ENCODE results near the gene MAGI3.

Gene MAGI3

DNA sequence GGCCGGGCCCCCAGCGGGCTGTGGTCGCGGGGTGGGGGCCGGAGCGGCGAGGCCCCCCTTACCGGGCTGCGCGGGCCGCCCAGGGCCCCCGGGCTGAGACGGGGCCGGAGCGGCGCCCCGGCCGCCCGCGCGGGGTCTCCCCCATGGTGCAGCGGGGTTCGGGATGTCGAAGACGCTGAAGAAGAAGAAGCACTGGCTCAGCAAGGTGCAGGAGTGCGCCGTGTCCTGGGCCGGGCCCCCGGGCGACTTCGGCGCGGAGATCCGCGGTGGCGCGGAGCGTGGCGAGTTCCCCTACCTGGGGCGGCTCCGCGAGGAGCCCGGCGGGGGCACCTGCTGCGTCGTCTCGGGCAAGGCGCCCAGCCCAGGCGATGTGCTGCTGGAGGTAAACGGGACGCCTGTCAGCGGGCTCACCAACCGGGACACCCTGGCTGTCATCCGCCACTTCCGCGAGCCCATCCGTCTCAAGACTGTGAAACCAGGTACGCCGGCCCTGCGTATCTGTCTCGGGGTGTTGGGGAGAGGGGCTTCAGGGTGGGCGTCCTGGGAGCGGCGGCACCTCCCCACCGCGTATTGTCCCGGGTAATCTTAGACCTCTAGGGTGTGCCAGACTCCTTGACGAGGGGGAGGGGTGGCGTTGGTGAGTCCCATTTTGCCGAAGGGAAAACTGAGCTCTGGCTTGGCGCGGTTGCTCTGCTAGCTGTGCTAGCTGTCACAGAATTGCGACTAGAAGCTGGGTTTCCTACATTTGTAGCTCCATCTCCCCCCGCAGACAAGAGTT, 745 bp downstream of the MAGI3 start:
- peak overlapping the region; percentile 93 for H3K27ac ChIP-seq (ENCODE audit: extremely low read depth, low read depth, low read length)
- no peaks in the 10 kb centered on the region for H3K9me3 ChIP-seq (ENCODE audit: control insufficient read depth, insufficient read depth, low read depth, low read length)
- peak overlapping the region; percentile 97 for H3K4me3 ChIP-seq (ENCODE audit: low read depth, low read length)
- H3K36me3 ChIP-seq (ENCODE audit: control insufficient read depth in 2 of 2, insufficient read depth in 1 of 2, low read length in 2 of 2), result no peaks in the 10 kb centered on the region
- ChIA-PET POLR2A (interaction anchor here (0.6 to 1.9 kb wide), 11 partner anchors 8 to 421 kb away, joined by 3 to 10 read pairs (median 3); partner anchors contain the start of gene RSBN1), CTCF (interaction anchor here (0.7 to 2.7 kb wide), 4 partner anchors 43 to 1140 kb away, joined by 3 to 16 read pairs (median 3); no protein-coding TSS in a partner anchor)
- H3K4me1 ChIP-seq (ENCODE audit: control insufficient read depth, insufficient read depth, low read length), result peaks cover 17% of the 10 kb centered on the region
- TF ChIP-seq ZNF624 (tag by site-specific recombination; IDR thresholded peaks at IDR 0.05) (no peak), ZNF521 (tag by site-specific recombination; IDR thresholded peaks at IDR 0.05) (no peak), ZNF416 (tag by site-specific recombination; IDR thresholded peaks at IDR 0.05) (no peak), HOXC10 (CRISPR knock-in tag; IDR thresholded peaks at IDR 0.05) (no peak), ZNF311 (tag by site-specific recombination; IDR thresholded peaks at IDR 0.05; ENCODE audit: borderline replicate concordance) (no peak), ZBTB48 (tag by site-specific recombination; IDR thresholded peaks at IDR 0.05) (no peak), ZNF391 (tag by site-specific recombination; IDR thresholded peaks at IDR 0.05; ENCODE audit: borderline replicate concordance, low read depth) (peak; percentile 54; the same call in 1 of the 2 replicates), ZFP69B (tag by site-specific recombination; IDR thresholded peaks at IDR 0.05) (no peak), ZNF530 (tag by site-specific recombination; IDR thresholded peaks at IDR 0.05; ENCODE audit: low read depth) (no peak), SP3 (tag by site-specific recombination; IDR thresholded peaks at IDR 0.05) (no peak), ZEB2 (tag by site-specific recombination; IDR thresholded peaks at IDR 0.05) (peak; percentile 83), ZNF664 (tag by site-specific recombination; IDR thresholded peaks at IDR 0.05) (0 out of 2 replicates have a peak, but pooled peaks have one; percentile 16), ZNF48 (tag by site-specific recombination; IDR thresholded peaks at IDR 0.05) (no peak), ZNF529 (tag by site-specific recombination; IDR thresholded peaks at IDR 0.05; ENCODE audit: insufficient replicate concordance) (no peak), ZNF555 (tag by site-specific recombination; conservative IDR thresholded peaks at IDR 0.05) (no peak), ZNF202 (tag by site-specific recombination; IDR thresholded peaks at IDR 0.05; ENCODE audit: borderline replicate concordance) (no peak), ZNF548 (tag by site-specific recombination; IDR thresholded peaks at IDR 0.05) (no peak), SETDB1 (IDR thresholded peaks at IDR 0.05; ENCODE audit: insufficient read length, low read length) (no peak), ZNF768 (tag by site-specific recombination; IDR thresholded peaks at IDR 0.05) (peak; percentile 52; the same call in 1 of the 2 replicates), ZSCAN16 (tag by site-specific recombination; IDR thresholded peaks at IDR 0.05) (peak; percentile 33; the same call in 1 of the 2 replicates)
- TF ChIP-seq, protein P1, sequence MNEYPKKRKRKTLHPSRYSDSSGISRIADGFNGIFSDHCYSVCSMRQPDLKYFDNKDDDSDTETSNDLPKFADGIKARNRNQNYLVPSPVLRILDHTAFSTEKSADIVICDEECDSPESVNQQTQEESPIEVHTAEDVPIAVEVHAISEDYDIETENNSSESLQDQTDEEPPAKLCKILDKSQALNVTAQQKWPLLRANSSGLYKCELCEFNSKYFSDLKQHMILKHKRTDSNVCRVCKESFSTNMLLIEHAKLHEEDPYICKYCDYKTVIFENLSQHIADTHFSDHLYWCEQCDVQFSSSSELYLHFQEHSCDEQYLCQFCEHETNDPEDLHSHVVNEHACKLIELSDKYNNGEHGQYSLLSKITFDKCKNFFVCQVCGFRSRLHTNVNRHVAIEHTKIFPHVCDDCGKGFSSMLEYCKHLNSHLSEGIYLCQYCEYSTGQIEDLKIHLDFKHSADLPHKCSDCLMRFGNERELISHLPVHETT (tag by site-specific recombination; IDR thresholded peaks at IDR 0.05), result peak; percentile 71; the same call in 1 of the 2 replicates
- TF ChIP-seq, protein P2, sequence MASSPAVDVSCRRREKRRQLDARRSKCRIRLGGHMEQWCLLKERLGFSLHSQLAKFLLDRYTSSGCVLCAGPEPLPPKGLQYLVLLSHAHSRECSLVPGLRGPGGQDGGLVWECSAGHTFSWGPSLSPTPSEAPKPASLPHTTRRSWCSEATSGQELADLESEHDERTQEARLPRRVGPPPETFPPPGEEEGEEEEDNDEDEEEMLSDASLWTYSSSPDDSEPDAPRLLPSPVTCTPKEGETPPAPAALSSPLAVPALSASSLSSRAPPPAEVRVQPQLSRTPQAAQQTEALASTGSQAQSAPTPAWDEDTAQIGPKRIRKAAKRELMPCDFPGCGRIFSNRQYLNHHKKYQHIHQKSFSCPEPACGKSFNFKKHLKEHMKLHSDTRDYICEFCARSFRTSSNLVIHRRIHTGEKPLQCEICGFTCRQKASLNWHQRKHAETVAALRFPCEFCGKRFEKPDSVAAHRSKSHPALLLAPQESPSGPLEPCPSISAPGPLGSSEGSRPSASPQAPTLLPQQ (tag by site-specific recombination; IDR thresholded peaks at IDR 0.05), result peak; percentile 62; the same call in 1 of the 2 replicates
- TF ChIP-seq, protein P3, sequence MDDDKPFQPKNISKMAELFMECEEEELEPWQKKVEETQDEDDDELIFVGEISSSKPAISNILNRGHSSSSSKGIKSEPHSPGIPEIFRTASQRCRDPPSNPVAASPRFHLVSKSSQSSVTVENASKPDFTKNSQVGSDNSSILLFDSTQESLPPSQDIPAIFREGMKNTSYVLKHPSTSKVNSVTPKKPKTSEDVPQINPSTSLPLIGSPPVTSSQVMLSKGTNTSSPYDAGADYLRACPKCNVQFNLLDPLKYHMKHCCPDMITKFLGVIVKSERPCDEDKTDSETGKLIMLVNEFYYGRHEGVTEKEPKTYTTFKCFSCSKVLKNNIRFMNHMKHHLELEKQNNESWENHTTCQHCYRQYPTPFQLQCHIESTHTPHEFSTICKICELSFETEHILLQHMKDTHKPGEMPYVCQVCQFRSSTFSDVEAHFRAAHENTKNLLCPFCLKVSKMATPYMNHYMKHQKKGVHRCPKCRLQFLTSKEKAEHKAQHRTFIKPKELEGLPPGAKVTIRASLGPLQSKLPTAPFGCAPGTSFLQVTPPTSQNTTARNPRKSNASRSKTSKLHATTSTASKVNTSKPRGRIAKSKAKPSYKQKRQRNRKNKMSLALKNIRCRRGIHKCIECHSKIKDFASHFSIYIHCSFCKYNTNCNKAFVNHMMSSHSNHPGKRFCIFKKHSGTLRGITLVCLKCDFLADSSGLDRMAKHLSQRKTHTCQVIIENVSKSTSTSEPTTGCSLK (tag by site-specific recombination; IDR thresholded peaks at IDR 0.05), result no peak
- TF ChIP-seq, protein P4, sequence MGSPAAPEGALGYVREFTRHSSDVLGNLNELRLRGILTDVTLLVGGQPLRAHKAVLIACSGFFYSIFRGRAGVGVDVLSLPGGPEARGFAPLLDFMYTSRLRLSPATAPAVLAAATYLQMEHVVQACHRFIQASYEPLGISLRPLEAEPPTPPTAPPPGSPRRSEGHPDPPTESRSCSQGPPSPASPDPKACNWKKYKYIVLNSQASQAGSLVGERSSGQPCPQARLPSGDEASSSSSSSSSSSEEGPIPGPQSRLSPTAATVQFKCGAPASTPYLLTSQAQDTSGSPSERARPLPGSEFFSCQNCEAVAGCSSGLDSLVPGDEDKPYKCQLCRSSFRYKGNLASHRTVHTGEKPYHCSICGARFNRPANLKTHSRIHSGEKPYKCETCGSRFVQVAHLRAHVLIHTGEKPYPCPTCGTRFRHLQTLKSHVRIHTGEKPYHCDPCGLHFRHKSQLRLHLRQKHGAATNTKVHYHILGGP (tag by site-specific recombination; IDR thresholded peaks at IDR 0.05), result no peak
- TF ChIP-seq, protein P5, sequence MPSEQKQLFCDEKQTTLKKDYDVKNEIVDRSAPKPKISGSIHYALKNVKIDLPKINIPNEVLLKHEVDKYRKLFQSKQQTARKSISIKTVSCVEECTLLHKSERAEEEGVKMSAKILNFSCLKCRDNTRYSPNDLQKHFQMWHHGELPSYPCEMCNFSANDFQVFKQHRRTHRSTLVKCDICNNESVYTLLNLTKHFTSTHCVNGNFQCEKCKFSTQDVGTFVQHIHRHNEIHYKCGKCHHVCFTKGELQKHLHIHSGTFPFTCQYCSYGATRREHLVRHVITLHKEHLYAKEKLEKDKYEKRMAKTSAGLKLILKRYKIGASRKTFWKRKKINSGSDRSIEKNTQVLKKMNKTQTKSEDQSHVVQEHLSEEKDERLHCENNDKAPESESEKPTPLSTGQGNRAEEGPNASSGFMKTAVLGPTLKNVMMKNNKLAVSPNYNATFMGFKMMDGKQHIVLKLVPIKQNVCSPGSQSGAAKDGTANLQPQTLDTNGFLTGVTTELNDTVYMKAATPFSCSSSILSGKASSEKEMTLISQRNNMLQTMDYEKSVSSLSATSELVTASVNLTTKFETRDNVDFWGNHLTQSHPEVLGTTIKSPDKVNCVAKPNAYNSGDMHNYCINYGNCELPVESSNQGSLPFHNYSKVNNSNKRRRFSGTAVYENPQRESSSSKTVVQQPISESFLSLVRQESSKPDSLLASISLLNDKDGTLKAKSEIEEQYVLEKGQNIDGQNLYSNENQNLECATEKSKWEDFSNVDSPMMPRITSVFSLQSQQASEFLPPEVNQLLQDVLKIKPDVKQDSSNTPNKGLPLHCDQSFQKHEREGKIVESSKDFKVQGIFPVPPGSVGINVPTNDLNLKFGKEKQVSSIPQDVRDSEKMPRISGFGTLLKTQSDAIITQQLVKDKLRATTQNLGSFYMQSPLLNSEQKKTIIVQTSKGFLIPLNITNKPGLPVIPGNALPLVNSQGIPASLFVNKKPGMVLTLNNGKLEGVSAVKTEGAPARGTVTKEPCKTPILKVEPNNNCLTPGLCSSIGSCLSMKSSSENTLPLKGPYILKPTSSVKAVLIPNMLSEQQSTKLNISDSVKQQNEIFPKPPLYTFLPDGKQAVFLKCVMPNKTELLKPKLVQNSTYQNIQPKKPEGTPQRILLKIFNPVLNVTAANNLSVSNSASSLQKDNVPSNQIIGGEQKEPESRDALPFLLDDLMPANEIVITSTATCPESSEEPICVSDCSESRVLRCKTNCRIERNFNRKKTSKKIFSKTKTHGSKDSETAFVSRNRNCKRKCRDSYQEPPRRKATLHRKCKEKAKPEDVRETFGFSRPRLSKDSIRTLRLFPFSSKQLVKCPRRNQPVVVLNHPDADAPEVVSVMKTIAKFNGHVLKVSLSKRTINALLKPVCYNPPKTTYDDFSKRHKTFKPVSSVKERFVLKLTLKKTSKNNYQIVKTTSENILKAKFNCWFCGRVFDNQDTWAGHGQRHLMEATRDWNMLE (tag by site-specific recombination; conservative IDR thresholded peaks at IDR 0.05; ENCODE audit: low read depth), result no peak
